SK-N-MC (cell line): Measurements from ENCODE around the gene NRCAM.

ENCODE experiments used
- DNase-seq: peaks from one replicate; pipeline ENCODE4 v3.0.0-alpha.2; 2011; ENCODE audit warnings: low read depth, low spot score
- H3K27ac ChIP-seq: fragments of 200-600 bp; sonication (generic); 2 replicates; pipeline ENCODE4 v1.5.1; 2016; ENCODE audit warnings: mixed run types
- H3K36me3 ChIP-seq: fragments of 200-600 bp; sonication (generic); 2 replicates; pipeline ENCODE4 v1.6.1; 2017; ENCODE audit warnings: antibody characterized with exemption, low read length, mixed read lengths; ENCODE audit not compliant: insufficient read depth
- H3K4me3 ChIP-seq: fragments of 200-600 bp; sonication (generic); 2 replicates; pipeline ENCODE4 v1.5.1; 2016
- H3K9ac ChIP-seq: fragments of 200-600 bp; sonication (generic); 2 replicates; pipeline ENCODE4 v1.8.0; 2017; ENCODE audit warnings: mixed run types, mixed read lengths; ENCODE audit not compliant: insufficient read length
- H3K9me3 ChIP-seq: fragments of 200-600 bp; sonication (generic); 2 replicates; pipeline ENCODE4 v1.6.1; 2017; ENCODE audit warnings: low read depth, mild to moderate bottlenecking, antibody characterized with exemption, low read length, moderate library complexity, mixed read lengths
- EZH2 ChIP-seq: fragments of 200-600 bp; sonication (generic); IDR thresholded peaks from one replicate; pipeline ENCODE4 v1.6.1; 2017; ENCODE audit warnings: antibody characterized with exemption
- FOXP2 ChIP-seq: optimal IDR thresholded peaks from 2 replicates; pipeline ENCODE3; 2011; ENCODE audit warnings: mild to moderate bottlenecking, moderate library complexity; ENCODE audit not compliant: insufficient read depth; ENCODE audit errors: extremely low read length, control extremely low read depth
- POLR2AphosphoS5 ChIP-seq: IDR thresholded peaks from 2 replicates; pipeline ENCODE4 v1.6.1; 2012; ENCODE audit warnings: mild to moderate bottlenecking, low read depth, low read length, borderline replicate concordance

Gene NRCAM

GRCh38 chr7:108380517-108380916 lies 75.7 kb downstream of the NRCAM start:
- Histone ChIP-seq H3K36me3 (no peaks in the 10 kb centered on the region), H3K9me3 (no peaks in the 10 kb centered on the region), H3K4me3 (no peak overlapping the region), H3K27ac (no peak overlapping the region), H3K9ac (no peak overlapping the region)
- no peak for TF ChIP-seq POLR2AphosphoS5
- TF ChIP-seq EZH2, result no peak
- no peak for TF ChIP-seq FOXP2
- DNase-seq, result no peak

GRCh38 chr7:108376206-108376605 lies 80.0 kb downstream of the NRCAM start:
- no peak for TF ChIP-seq EZH2
- TF ChIP-seq POLR2AphosphoS5, result no peak
- no peak for TF ChIP-seq FOXP2
- DNase-seq, result no peak
- Histone ChIP-seq H3K9me3 (no peaks in the 10 kb centered on the region), H3K9ac (no peak overlapping the region), H3K36me3 (no peaks in the 10 kb centered on the region), H3K27ac (no peak overlapping the region), H3K4me3 (no peak overlapping the region)

- Histone ChIP-seq H3K27ac (no peak overlapping the region), H3K9me3 (no peaks in the 10 kb centered on the region), H3K4me3 (no peak overlapping the region), H3K36me3 (no peaks in the 10 kb centered on the region), H3K9ac (no peak overlapping the region)
- TF ChIP-seq POLR2AphosphoS5 (no peak), EZH2 (no peak), FOXP2 (no peak)
- DNase-seq, result no peak
These were observed 80.6 kb downstream of the NRCAM start for GRCh38 chr7:108375668-108376067.

- TF ChIP-seq POLR2AphosphoS5 (no peak), FOXP2 (no peak), EZH2 (no peak)
- DNase-seq, result no peak
- no peaks in the 10 kb centered on the region for H3K36me3 ChIP-seq
- H3K4me3 ChIP-seq, result no peak overlapping the region
- no peak overlapping the region for H3K27ac ChIP-seq
- H3K9ac ChIP-seq, result no peak overlapping the region
- no peaks in the 10 kb centered on the region for H3K9me3 ChIP-seq
These were observed 81.3 kb downstream of the NRCAM start for GRCh38 chr7:108374899-108375298.

- TF ChIP-seq EZH2 (no peak), FOXP2 (no peak), POLR2AphosphoS5 (no peak)
- H3K9ac ChIP-seq, result no peak overlapping the region
- H3K36me3 ChIP-seq, result no peaks in the 10 kb centered on the region
- no peaks in the 10 kb centered on the region for H3K9me3 ChIP-seq
- H3K4me3 ChIP-seq, result no peak overlapping the region
- no peak overlapping the region for H3K27ac ChIP-seq
- DNase-seq, result no peak
These were observed 83.6 kb downstream of the NRCAM start for GRCh38 chr7:108372618-108373017.

GRCh38 chr7:108370616-108371015 lies 85.6 kb downstream of the NRCAM start:
- TF ChIP-seq FOXP2, result no peak
- no peak for TF ChIP-seq POLR2AphosphoS5
- no peak for TF ChIP-seq EZH2
- no peaks in the 10 kb centered on the region for H3K36me3 ChIP-seq
- no peak overlapping the region for H3K9ac ChIP-seq
- H3K9me3 ChIP-seq, result no peaks in the 10 kb centered on the region
- H3K27ac ChIP-seq, result no peak overlapping the region
- no peak overlapping the region for H3K4me3 ChIP-seq
- DNase-seq, result no peak

- TF ChIP-seq POLR2AphosphoS5, result no peak
- no peak for TF ChIP-seq EZH2
- no peak for TF ChIP-seq FOXP2
- DNase-seq, result no peak
- no peak overlapping the region for H3K9ac ChIP-seq
- H3K36me3 ChIP-seq, result no peaks in the 10 kb centered on the region
- H3K27ac ChIP-seq, result no peak overlapping the region
- H3K4me3 ChIP-seq, result no peak overlapping the region
- no peaks in the 10 kb centered on the region for H3K9me3 ChIP-seq
These were observed 87.8 kb downstream of the NRCAM start for GRCh38 chr7:108368466-108368865.

GRCh38 chr7:108367946-108368345 lies 88.3 kb downstream of the NRCAM start:
- H3K4me3 ChIP-seq, result no peak overlapping the region
- no peaks in the 10 kb centered on the region for H3K36me3 ChIP-seq
- no peak overlapping the region for H3K27ac ChIP-seq
- H3K9ac ChIP-seq, result no peak overlapping the region
- DNase-seq, result no peak
- no peaks in the 10 kb centered on the region for H3K9me3 ChIP-seq
- no peak for TF ChIP-seq FOXP2
- no peak for TF ChIP-seq EZH2
- no peak for TF ChIP-seq POLR2AphosphoS5

GRCh38 chr7:108367314-108367713 lies 88.9 kb downstream of the NRCAM start:
- Histone ChIP-seq H3K4me3 (no peak overlapping the region), H3K9me3 (no peaks in the 10 kb centered on the region), H3K36me3 (no peaks in the 10 kb centered on the region), H3K9ac (no peak overlapping the region), H3K27ac (no peak overlapping the region)
- no peak for TF ChIP-seq FOXP2
- TF ChIP-seq POLR2AphosphoS5, result no peak
- DNase-seq, result no peak
